ENCODE results near the gene INSL4. TPM values are rescaled to one million over a fixed set of nuclear protein-coding genes. Genes with fewer than 3 reads are reported as not detected.

Gene INSL4
- total and polyA plus RNA-seq, 3 donors from 2014 or later: 0.16 TPM; not detected in 2

- Histone ChIP-seq H3K27me3 (no peaks in the 10 kb centered on the region), H3K9me3 (no peaks in the 10 kb centered on the region), H3K4me1 (no peaks in the 10 kb centered on the region), H3K27ac (no peak overlapping the region), H3K4me3 (no peak overlapping the region), H3K36me3 (ENCODE audit: low read depth, missing control alignments) (no peaks in the 10 kb centered on the region)
- DNase-seq: no peak
- TF ChIP-seq POLR2A (IDR thresholded peaks at IDR 0.05) (no peak), CTCF (IDR thresholded peaks at IDR 0.05) (no peak)
- 56 to 59% methylated on average over 6 of the region's 6 CpGs for WGBS, 2 donors
- intact Hi-C loops (cut with DNase I; ENCODE audit: low total_unique reads): no loop called here
These were observed 38.1 kb downstream of the INSL4 start for GRCh38 chr9:5269249-5269715.

- 93 to 96% methylated on average over 2 of the region's 2 CpGs for WGBS, 2 donors
- Histone ChIP-seq H3K27ac (no peak overlapping the region), H3K4me1 (no peaks in the 10 kb centered on the region), H3K9me3 (no peaks in the 10 kb centered on the region), H3K36me3 (ENCODE audit: low read depth, missing control alignments) (no peaks in the 10 kb centered on the region), H3K4me3 (no peak overlapping the region), H3K27me3 (no peaks in the 10 kb centered on the region)
- TF ChIP-seq CTCF (IDR thresholded peaks at IDR 0.05) (no peak), POLR2A (IDR thresholded peaks at IDR 0.05) (no peak)
- no peak for DNase-seq
- intact Hi-C loops (cut with DNase I; ENCODE audit: low total_unique reads): loop anchor here (5.0 kb wide), 1 partner anchor 52 kb away; no protein-coding TSS in a partner anchor
These were observed 43.6 kb downstream of the INSL4 start for GRCh38 chr9:5274770-5275169.

GRCh38 chr9:5278486-5278885 lies 47.3 kb downstream of the INSL4 start:
- DNase-seq: no peak

More at GRCh38 chr9:5278486-5278885, 47.3 kb downstream of the INSL4 start:
- intact Hi-C loops (cut with DNase I; ENCODE audit: low total_unique reads): no loop called here
- H3K4me3 ChIP-seq: no peak overlapping the region
- TF ChIP-seq CTCF (IDR thresholded peaks at IDR 0.05): no peak
- no peak for TF ChIP-seq POLR2A (IDR thresholded peaks at IDR 0.05)
- H3K27me3 ChIP-seq: no peaks in the 10 kb centered on the region
- no peaks in the 10 kb centered on the region for H3K9me3 ChIP-seq
- H3K36me3 ChIP-seq (ENCODE audit: low read depth, missing control alignments): no peaks in the 10 kb centered on the region
- no peak overlapping the region for H3K27ac ChIP-seq
- H3K4me1 ChIP-seq: no peaks in the 10 kb centered on the region
- 71 to 76% methylated on average over 2 of the region's 2 CpGs for WGBS, 2 donors

Small RNA genes within 50 kb of the gene (small RNA-seq; reads per million reads assigned to genes)
- 0 reads per million in 2 donors for gene AL133547.1

Other genes starting within 250 kb of the INSL4 start
- gene JAK2, start 246.1 kb upstream of the INSL4 start, total RNA-seq: 10 to 100 TPM; 24.1 to 25.5 TPM
- gene JAK2, start 246.1 kb upstream of the INSL4 start, polyA plus RNA-seq (ENCODE audit: insufficient read depth, low read depth, low replicate concordance): 14.0 TPM
- 10 to 100 TPM; 32.8 to 45.4 TPM for gene INSL6, start 45.8 kb upstream of the INSL4 start, total RNA-seq
- gene INSL6, start 45.8 kb upstream of the INSL4 start, polyA plus RNA-seq (ENCODE audit: insufficient read depth, low read depth, low replicate concordance): 18.7 TPM
- 1 to 10 TPM in 1 of 2 donors, under 1 TPM in 1; 0.74 to 1.7 TPM for gene RLN2, start 73.3 kb downstream of the INSL4 start, total RNA-seq
- 8.1 TPM for gene RLN2, start 73.3 kb downstream of the INSL4 start, polyA plus RNA-seq (ENCODE audit: insufficient read depth, low read depth, low replicate concordance)
- under 1 TPM in 1 of 2 donors, not detected in 1; 0.43 TPM for gene RLN1, start 108.5 kb downstream of the INSL4 start, total RNA-seq
- 1.4 TPM for gene RLN1, start 108.5 kb downstream of the INSL4 start, polyA plus RNA-seq (ENCODE audit: insufficient read depth, low read depth, low replicate concordance)
- gene PLGRKT, start 206.5 kb downstream of the INSL4 start, total RNA-seq: 1 to 10 TPM; 7.5 to 9.5 TPM
- 13.4 TPM for gene PLGRKT, start 206.5 kb downstream of the INSL4 start, polyA plus RNA-seq (ENCODE audit: insufficient read depth, low read depth, low replicate concordance)
- gene CD274, start 219.1 kb downstream of the INSL4 start, total RNA-seq: 1 to 10 TPM; 1.3 to 1.5 TPM
- gene CD274, start 219.1 kb downstream of the INSL4 start, polyA plus RNA-seq (ENCODE audit: insufficient read depth, low read depth, low replicate concordance): 4.6 TPM